Activated CD4-positive, alpha-beta T cell treated with anti-CD3 and anti-CD28 coated beads for 36 hours (primary cell): ENCODE data around the gene SLC9A8. TPM values are rescaled to one million over a fixed set of nuclear protein-coding genes. Genes with fewer than 3 reads are reported as not detected.

Source experiments
- ATAC-seq: fragments of 200-7000 bp; cut with Tn5 transposase; one replicate; pipeline ENCODE4 v1.10.0; 2021; ENCODE audit warnings: mild to moderate bottlenecking, moderate library complexity
- CTCF ChIA-PET: fragments of 350-600 bp; sonication (Branson Sonifier 250); formaldehyde crosslinking; loops from one replicate; lab custom pipeline; 2021; ENCODE audit warnings: antibody characterized with exemption; lab: Charles Lee
- POLR2A ChIA-PET: fragments of 350-600 bp; sonication (Branson Sonifier 250); formaldehyde crosslinking; loops from one replicate; lab custom pipeline; 2021; ENCODE audit warnings: antibody characterized with exemption, inconsistent platforms; lab: Charles Lee
- DNase-seq: peaks from one replicate; pipeline ENCODE4 v3.0.0-alpha.2; 2020
- H3K27ac Mint-ChIP-seq: one replicate; pipeline ENCODE4 v1.8.0; 2021; ENCODE audit warnings: mixed read lengths
- H3K27me3 Mint-ChIP-seq: one replicate; pipeline ENCODE4 v1.8.0; 2021; ENCODE audit warnings: mixed read lengths
- H3K36me3 Mint-ChIP-seq: one replicate; pipeline ENCODE4 v1.8.0; 2021; ENCODE audit warnings: low read depth, mixed read lengths
- H3K4me1 Mint-ChIP-seq: one replicate; pipeline ENCODE4 v1.8.0; 2021; ENCODE audit warnings: mixed read lengths
- H3K4me3 Mint-ChIP-seq: one replicate; pipeline ENCODE4 v1.8.0; 2021; ENCODE audit warnings: mild to moderate bottlenecking, moderate library complexity, mixed read lengths
- H3K9me3 Mint-ChIP-seq: one replicate; pipeline ENCODE4 v1.8.0; 2021; ENCODE audit warnings: low read depth, mixed read lengths
- intact Hi-C, 2 experiments: fragments of 100-400 bp; cut with DNase I in 1 of 2; cut with micrococcal nuclease in 1 of 2; formaldehyde crosslinking; loops; one replicate each; pipeline versions ENCODE4 v1.14.2 to v1.15.1; 2022 to 2024; cut with DNase I, micrococcal nuclease
- total RNA-seq, 2 experiments: library from RNA; stranded (reverse); gene quantifications; one replicate each; pipeline ENCODE4 v1.2.3, GENCODE V29; 2021

Gene SLC9A8
- total RNA-seq, 2 experiments from 2014 or later: 12.6 to 16.7 TPM

DNA sequence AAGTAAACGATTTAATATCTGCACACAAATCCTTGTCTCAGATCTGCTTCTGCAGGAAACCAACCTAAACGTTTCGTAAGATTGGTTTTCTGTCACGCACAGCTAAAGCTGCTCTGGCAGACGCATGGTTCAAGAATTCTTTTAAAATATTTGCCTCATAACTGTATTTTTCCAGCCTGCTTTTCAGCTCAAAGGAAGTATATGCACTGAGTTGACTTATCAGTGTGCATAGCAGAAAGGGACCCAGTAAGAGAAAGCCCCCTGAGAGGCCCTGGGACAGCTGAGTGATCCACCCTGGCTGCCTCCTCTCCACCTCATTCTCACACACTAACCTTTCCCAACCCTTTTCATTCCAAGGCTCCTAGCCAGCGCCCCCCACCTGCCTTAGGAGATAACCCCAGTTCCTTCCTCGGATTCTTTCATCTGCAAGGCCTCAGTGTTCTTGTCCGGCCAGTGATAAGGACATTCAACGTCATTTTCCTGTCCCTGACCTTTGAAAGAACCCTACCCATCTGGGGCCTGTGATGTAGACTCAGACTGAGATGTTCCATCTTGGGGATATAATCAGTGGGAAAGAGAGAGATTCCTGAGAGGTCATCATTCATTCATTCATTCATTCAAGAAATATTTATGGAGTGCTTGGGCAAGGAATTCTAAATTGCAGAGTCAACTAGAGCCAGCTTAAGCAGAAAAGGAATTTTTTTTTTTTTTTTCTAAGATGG is 22.4 kb upstream of the SLC9A8 start:
- H3K9me3 Mint-ChIP-seq: no peaks in the 10 kb centered on the region
- POLR2A ChIA-PET: no interaction called here
- no peak overlapping the region for H3K4me3 Mint-ChIP-seq

DNA sequence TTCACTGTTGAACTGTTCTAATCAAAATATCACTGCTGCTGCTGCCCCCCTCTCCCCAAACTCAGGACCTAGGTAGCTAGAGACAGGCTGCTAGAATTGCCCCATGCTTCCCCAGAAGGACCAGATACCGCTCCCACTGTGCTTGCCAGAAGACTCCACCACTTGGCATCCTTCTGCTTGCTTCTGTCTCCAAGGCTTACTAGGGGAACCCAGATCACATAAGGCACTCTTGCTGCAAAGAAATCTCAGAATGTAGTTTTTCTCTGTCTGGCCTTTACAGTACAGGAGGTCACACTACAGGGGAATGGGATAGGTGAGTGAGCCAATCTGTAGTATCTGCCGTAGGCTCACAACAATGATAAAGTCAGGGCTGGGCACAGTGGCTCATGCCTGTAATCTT is 21.5 kb upstream of the SLC9A8 start:
- Mint-ChIP-seq H3K4me1 (peaks cover 5% of the 10 kb centered on the region), H3K36me3 (no peaks in the 10 kb centered on the region), H3K27ac (no peak overlapping the region), H3K4me3 (no peak overlapping the region), H3K9me3 (no peaks in the 10 kb centered on the region), H3K27me3 (peaks cover 20% of the 10 kb centered on the region)
- CTCF ChIA-PET: interaction anchor here (1.3 kb wide), 1 partner anchor 183 kb away, joined by 4 read pairs; no protein-coding TSS in a partner anchor
- POLR2A ChIA-PET: no interaction called here
- DNase-seq (no peak), ATAC-seq (no peak)
- intact Hi-C loops: no loop called here

More for the DNA sequence above, 22.4 kb upstream of the SLC9A8 start:
- DNase-seq: no peak
- Mint-ChIP-seq H3K27ac (no peak overlapping the region), H3K36me3 (no peaks in the 10 kb centered on the region), H3K27me3 (peaks cover 25% of the 10 kb centered on the region), H3K4me1 (peaks cover 9% of the 10 kb centered on the region)
- no peak for ATAC-seq
- CTCF ChIA-PET: interaction anchor here (0.6 kb wide), 1 partner anchor 99 kb away, joined by 3 read pairs; no protein-coding TSS in a partner anchor
- intact Hi-C loops: no loop called here

DNA sequence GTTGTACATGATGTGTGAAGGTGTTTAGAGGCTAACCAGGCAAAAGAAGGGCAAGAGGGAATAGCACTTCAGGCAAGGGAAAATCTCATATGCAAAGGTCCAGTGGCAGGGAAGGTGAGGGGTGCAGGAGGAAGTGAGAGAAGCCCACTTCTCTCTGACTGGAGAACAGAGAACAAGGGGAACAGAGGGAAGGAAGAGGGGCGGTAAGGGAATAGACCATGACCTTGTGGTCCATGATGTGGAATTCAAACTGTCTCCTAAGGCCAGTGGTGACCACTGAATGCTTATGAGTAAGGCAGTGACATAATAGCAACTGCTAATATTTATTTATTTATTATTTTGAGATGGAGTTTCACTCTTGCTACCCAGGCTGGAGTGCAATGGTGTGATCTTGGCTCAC is 20.6 kb upstream of the SLC9A8 start:
- intact Hi-C loops: no loop called here
- Mint-ChIP-seq H3K4me1 (peaks cover 5% of the 10 kb centered on the region), H3K27me3 (peaks cover 20% of the 10 kb centered on the region)

DNA sequence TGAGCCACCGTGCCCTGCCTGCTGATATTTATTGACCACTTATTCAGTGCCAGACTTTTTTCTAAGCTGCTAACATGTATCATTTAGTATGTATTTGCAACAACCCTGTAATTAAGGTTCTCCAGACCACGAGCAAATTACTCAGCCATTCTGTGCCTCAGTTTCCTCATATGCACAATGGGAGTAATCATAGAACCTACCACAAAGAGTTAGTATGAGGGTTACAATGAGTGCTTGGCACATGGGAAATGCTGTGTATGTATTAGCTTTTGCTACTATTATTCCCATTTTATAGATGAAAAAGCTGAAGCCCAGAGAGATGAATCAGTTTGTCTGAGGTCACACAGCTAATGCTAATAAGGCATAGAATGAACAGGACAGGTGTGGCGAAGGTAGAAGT is 20.0 kb upstream of the SLC9A8 start:
- no peak for ATAC-seq
- no peaks in the 10 kb centered on the region for H3K9me3 Mint-ChIP-seq
- CTCF ChIA-PET: interaction anchor here (1.3 kb wide), 1 partner anchor 184 kb away, joined by 4 read pairs; no protein-coding TSS in a partner anchor

More for the DNA sequence above, 20.6 kb upstream of the SLC9A8 start:
- no peak overlapping the region for H3K27ac Mint-ChIP-seq
- ATAC-seq (no peak), DNase-seq (no peak)
- no peaks in the 10 kb centered on the region for H3K36me3 Mint-ChIP-seq
- CTCF ChIA-PET: interaction anchor here (1.3 kb wide), 1 partner anchor 184 kb away, joined by 4 read pairs; no protein-coding TSS in a partner anchor
- H3K4me3 Mint-ChIP-seq: no peak overlapping the region
- no peaks in the 10 kb centered on the region for H3K9me3 Mint-ChIP-seq
- POLR2A ChIA-PET: interaction anchor here (0.6 to 0.7 kb wide), 2 partner anchors 57 to 148 kb away, joined by 3 to 7 read pairs; no protein-coding TSS in a partner anchor

DNA sequence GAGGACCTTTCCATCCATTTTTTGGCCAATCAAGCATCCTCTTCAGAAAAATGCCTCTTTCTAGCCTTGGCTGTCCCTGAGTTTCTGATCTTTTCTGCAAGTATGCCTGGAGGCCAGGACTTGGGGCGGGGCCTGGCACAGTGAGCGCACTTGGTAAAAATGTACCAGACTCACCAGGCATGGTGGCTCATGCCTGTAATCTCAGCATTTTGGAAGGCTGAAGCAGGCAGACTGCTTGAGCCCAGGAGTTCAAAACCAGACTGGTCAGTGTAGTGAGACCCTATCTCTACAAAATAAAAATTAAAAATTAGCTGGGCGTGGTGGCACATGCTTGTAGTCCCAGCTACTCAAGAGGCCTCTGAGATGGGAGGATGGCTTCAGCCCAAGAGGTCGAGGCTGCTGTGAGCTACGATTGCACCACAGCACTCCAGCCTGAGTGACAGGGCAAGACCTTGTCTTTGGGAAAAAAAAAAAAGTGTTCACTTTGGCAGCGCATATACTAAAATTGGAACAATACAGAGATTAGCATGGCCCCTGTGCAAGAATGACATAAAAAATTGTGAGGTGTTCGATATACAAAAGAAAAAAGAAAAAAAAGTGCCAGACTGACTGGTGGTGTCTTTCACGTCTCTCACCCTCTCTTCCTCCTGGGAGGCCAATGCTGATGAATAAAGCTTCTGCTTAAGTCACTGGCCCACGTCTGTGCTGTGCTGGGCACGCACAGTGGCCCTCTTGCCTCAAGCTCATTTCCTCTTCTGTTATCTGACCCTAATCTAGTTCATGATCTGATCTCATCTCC is 18.1 kb upstream of the SLC9A8 start:
- Mint-ChIP-seq H3K36me3 (no peaks in the 10 kb centered on the region), H3K4me1 (peaks cover 5% of the 10 kb centered on the region), H3K9me3 (no peaks in the 10 kb centered on the region), H3K27me3 (peaks cover 25% of the 10 kb centered on the region), H3K4me3 (no peak overlapping the region), H3K27ac (no peak overlapping the region)
- DNase-seq (no peak), ATAC-seq (no peak)
- ChIA-PET CTCF (no interaction called here), POLR2A (no interaction called here)
- intact Hi-C loops: no loop called here

More for the DNA sequence above, 20.0 kb upstream of the SLC9A8 start:
- POLR2A ChIA-PET: no interaction called here
- H3K27me3 Mint-ChIP-seq: peaks cover 22% of the 10 kb centered on the region
- no peaks in the 10 kb centered on the region for H3K36me3 Mint-ChIP-seq
- H3K4me3 Mint-ChIP-seq: no peak overlapping the region
- no peak overlapping the region for H3K27ac Mint-ChIP-seq
- no peak for DNase-seq
- peaks cover 5% of the 10 kb centered on the region for H3K4me1 Mint-ChIP-seq
- intact Hi-C loops: no loop called here

DNA sequence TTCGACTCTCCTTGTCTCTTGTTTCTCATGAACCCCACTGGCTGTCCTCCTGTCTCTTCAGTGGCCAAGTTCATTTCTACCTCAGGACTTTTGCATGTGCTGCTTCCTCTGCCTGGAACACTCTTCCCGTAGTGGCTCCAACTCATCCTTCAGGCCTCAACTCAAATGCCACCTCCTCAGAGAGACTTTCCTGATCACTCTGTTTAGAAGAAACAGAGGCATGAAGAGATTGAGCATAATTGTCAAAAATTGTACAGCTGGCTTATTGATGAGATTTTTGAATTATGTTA is 17.5 kb upstream of the SLC9A8 start:
- H3K4me1 Mint-ChIP-seq: peaks cover 7% of the 10 kb centered on the region
- intact Hi-C loops: no loop called here
- peaks cover 22% of the 10 kb centered on the region for H3K27me3 Mint-ChIP-seq
- no peak overlapping the region for H3K27ac Mint-ChIP-seq
- DNase-seq (no peak), ATAC-seq (no peak)
- no peak overlapping the region for H3K4me3 Mint-ChIP-seq
- no peaks in the 10 kb centered on the region for H3K9me3 Mint-ChIP-seq
- ChIA-PET CTCF (no interaction called here), POLR2A (no interaction called here)
- H3K36me3 Mint-ChIP-seq: no peaks in the 10 kb centered on the region

DNA sequence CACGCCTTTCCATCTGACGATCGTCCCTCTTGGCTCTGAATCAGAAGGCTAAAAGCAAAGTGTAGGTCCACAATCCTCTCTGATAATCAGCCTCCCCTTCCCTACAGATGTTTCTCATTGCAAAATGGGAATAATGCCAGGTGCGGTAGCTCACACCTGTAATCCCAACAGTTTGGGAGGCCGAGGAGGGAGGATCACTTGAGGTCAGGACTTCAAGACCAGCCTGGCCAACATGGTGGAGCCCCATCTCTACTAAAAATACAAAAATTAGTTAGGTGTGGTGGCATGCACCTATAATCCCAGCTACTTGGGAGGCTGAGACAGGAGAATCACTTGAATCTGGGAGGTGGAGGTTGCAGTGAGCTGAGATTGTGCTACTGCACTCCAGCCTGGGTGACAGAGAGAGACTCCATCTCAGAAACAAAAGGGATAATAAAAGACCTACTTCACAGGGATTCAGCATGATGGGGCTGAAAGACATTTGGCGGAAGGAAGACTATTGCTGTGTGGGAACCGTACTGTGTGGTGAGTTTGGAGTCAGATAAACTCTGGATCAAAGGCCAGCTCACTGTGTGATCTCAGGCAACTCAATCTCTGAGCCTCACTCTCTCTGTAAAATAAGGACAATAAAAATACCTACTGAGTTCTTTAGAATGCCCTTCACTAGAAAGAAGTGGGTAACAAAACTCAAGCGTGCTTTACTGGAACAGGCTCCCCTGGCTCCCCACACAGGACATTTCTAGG is 15.9 kb upstream of the SLC9A8 start:
- no peak for ATAC-seq
- H3K27ac Mint-ChIP-seq: no peak overlapping the region
- peaks cover 19% of the 10 kb centered on the region for H3K4me1 Mint-ChIP-seq
- peaks cover 19% of the 10 kb centered on the region for H3K27me3 Mint-ChIP-seq
- intact Hi-C loops: no loop called here
- H3K4me3 Mint-ChIP-seq: no peak overlapping the region
- no peaks in the 10 kb centered on the region for H3K9me3 Mint-ChIP-seq
- POLR2A ChIA-PET: no interaction called here
- CTCF ChIA-PET: interaction anchor here (0.6 to 0.8 kb wide), 2 partner anchors 110 to 667 kb away, joined by 3 read pairs; no protein-coding TSS in a partner anchor
- no peak for DNase-seq
- H3K36me3 Mint-ChIP-seq: no peaks in the 10 kb centered on the region

DNA sequence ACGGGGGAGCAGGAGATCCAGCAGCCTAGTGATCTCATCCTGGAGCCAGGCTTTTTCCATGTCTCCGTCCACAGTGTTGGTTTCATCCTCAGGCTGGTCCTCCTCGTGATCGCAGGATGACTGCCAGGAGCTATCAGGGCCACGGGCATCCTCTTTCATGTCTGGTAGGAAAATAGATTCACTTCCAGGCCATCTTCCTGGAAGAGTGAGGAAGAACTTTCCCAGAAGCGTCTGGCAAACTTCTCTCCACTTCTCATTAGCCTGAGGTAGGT is 15.3 kb upstream of the SLC9A8 start:
- Mint-ChIP-seq H3K27me3 (peaks cover 17% of the 10 kb centered on the region), H3K9me3 (no peaks in the 10 kb centered on the region), H3K4me3 (no peak overlapping the region), H3K27ac (no peak overlapping the region), H3K36me3 (no peaks in the 10 kb centered on the region), H3K4me1 (peaks cover 24% of the 10 kb centered on the region)
- no peak for ATAC-seq
- CTCF ChIA-PET: interaction anchor here (0.8 kb wide), 1 partner anchor 109 kb away, joined by 3 read pairs; no protein-coding TSS in a partner anchor
- POLR2A ChIA-PET: no interaction called here
- DNase-seq: no peak
- intact Hi-C loops: no loop called here

DNA sequence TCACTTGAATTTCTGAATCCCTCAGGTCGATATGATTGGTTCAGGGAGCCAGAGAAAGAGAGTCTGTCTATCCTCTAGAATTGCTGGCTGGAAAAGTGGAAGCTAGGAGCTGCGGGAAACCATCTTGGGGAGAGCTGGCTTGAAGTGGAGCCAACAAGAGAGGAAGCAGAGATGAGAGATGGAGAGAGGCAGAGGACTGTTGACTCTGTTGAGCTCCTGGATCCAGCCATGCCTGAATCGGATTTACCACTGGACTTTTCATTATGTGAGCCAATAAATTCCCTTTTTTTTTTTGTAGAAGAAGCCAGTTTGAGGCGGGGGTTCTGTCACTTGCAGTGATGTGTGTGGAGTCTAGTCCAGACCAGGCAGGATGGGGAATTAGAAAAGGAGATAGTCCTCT is 13.9 kb upstream of the SLC9A8 start:
- Mint-ChIP-seq H3K4me3 (no peak overlapping the region), H3K4me1 (peaks cover 30% of the 10 kb centered on the region), H3K27ac (no peak overlapping the region), H3K27me3 (peaks cover 16% of the 10 kb centered on the region), H3K36me3 (no peaks in the 10 kb centered on the region), H3K9me3 (no peaks in the 10 kb centered on the region)
- DNase-seq: no peak
- POLR2A ChIA-PET: interaction anchor here (0.6 kb wide), 1 partner anchor 15 kb away, joined by 3 read pairs; no protein-coding TSS in a partner anchor
- CTCF ChIA-PET: interaction anchor here (0.6 kb wide), 1 partner anchor 256 kb away, joined by 3 read pairs; no protein-coding TSS in a partner anchor
- no peak for ATAC-seq
- intact Hi-C loops: no loop called here

DNA sequence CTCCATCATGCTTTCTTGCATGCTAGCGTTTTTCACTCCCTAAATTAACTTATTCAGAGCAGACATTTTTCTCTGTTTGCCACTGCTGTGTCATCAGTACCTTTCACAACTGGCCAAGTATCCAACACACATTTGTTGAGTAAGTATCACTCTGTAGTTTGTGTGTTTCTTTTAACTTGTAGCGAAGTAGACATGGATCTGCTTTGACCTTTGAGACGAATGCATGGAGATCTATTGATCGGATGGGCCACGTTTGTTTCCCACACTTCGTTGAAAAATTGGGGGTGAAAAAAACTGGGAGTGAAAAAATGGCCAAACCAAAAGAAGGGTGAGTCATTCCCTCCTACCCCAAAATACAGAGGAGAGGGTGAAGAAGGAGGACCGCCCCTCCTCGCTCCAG is 12.9 kb upstream of the SLC9A8 start:
- peaks cover 34% of the 10 kb centered on the region for H3K4me1 Mint-ChIP-seq
- intact Hi-C loops: loop anchor here in 1 of 2 experiments (10.0 kb wide), 1 partner anchor 765 kb away; no protein-coding TSS in a partner anchor
- H3K36me3 Mint-ChIP-seq: no peaks in the 10 kb centered on the region
- no peak for ATAC-seq
- no peaks in the 10 kb centered on the region for H3K9me3 Mint-ChIP-seq
- POLR2A ChIA-PET: no interaction called here
- peaks cover 12% of the 10 kb centered on the region for H3K27me3 Mint-ChIP-seq
- no peak for DNase-seq
- H3K4me3 Mint-ChIP-seq: no peak overlapping the region
- CTCF ChIA-PET: no interaction called here
- H3K27ac Mint-ChIP-seq: no peak overlapping the region

DNA sequence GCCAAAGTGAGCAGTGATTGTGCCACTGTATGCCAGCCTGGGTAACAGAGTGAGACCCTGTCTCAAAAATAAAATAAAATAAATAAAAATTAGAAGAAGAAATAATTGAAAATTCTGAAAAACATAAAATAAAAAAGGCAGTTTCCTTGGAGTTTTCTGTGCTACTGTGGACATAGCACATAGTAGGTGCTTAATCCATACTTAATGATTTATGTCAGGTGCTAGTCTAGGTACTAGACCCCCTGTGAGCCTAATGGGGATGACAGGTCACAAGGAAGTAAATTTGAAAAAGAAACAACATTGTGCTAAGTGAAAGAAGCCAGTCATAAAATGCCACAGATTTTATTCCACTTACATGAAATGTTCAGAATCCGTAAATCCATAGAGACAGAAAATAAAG is 9.2 kb upstream of the SLC9A8 start:
- POLR2A ChIA-PET: no interaction called here
- ATAC-seq (no peak), DNase-seq (no peak)
- Mint-ChIP-seq H3K27me3 (peaks cover 2% of the 10 kb centered on the region), H3K4me3 (no peak overlapping the region), H3K36me3 (no peaks in the 10 kb centered on the region), H3K9me3 (no peaks in the 10 kb centered on the region), H3K27ac (no peak overlapping the region), H3K4me1 (peaks cover 51% of the 10 kb centered on the region)
- intact Hi-C loops: loop anchor here in 1 of 2 experiments (10.0 kb wide), 1 partner anchor 761 kb away; no protein-coding TSS in a partner anchor
- CTCF ChIA-PET: no interaction called here
